HepG2 (cell line): Measurements from ENCODE around the gene GPX5. TPM values are rescaled to one million over a fixed set of nuclear protein-coding genes. Genes with fewer than 3 reads are reported as not detected.

ENCODE experiments used
- ADNP ChIP-seq: sonication (generic); formaldehyde crosslinking; IDR thresholded peaks from 2 replicates; pipeline ENCODE4 v1.4.0; 2020; ENCODE audit warnings: missing genetic modification reagents
- ASH2L ChIP-seq: fragments of 300-600, 200-600 bp; sonication (generic); IDR thresholded peaks from 2 replicates; pipeline ENCODE4 v1.7.0; 2017; ENCODE audit warnings: low read depth, mild to moderate bottlenecking, moderate library complexity, mixed read lengths, low read length; ENCODE audit not compliant: insufficient read length
- JUNB ChIP-seq: sonication (generic); formaldehyde crosslinking; IDR thresholded peaks from 2 replicates; pipeline ENCODE4 v1.8.0; 2022; ENCODE audit warnings: missing genetic modification reagents, mild to moderate bottlenecking, borderline replicate concordance
- MEF2D ChIP-seq: sonication (generic); formaldehyde crosslinking; IDR thresholded peaks from 2 replicates; pipeline ENCODE4 v1.5.1; 2020; ENCODE audit warnings: mild to moderate bottlenecking, missing genetic modification reagents
- RAD21 ChIP-seq: fragments of 450-650 bp; formaldehyde crosslinking; IDR thresholded peaks from 2 replicates; pipeline ENCODE4 v1.5.0; 2020; ENCODE audit warnings: mild to moderate bottlenecking
- SETDB1 ChIP-seq: sonication (generic); formaldehyde crosslinking; IDR thresholded peaks from 2 replicates; pipeline ENCODE4 v1.5.1; 2020; ENCODE audit warnings: missing genetic modification reagents, mild to moderate bottlenecking, borderline replicate concordance
- SP2 ChIP-seq: sonication (generic); formaldehyde crosslinking; IDR thresholded peaks from 2 replicates; pipeline ENCODE4 v1.5.1; 2020; ENCODE audit warnings: mild to moderate bottlenecking, missing genetic modification reagents
- STAG1 ChIP-seq: sonication (generic); formaldehyde crosslinking; IDR thresholded peaks from 2 replicates; pipeline ENCODE4 v1.4.0; 2020; ENCODE audit warnings: missing genetic modification reagents
- TBX2 ChIP-seq: sonication (generic); formaldehyde crosslinking; IDR thresholded peaks from 2 replicates; pipeline ENCODE4 v1.5.0; 2020; ENCODE audit warnings: missing genetic modification reagents, mild to moderate bottlenecking, borderline replicate concordance
- ZNF788 ChIP-seq: sonication (generic); formaldehyde crosslinking; IDR thresholded peaks from 2 replicates; pipeline ENCODE4 v1.5.0; 2020; ENCODE audit warnings: mild to moderate bottlenecking, missing genetic modification reagents, borderline replicate concordance
- ZSCAN9 ChIP-seq: IDR thresholded peaks from 2 replicates; pipeline ENCODE4 v1.6.1; 2016; ENCODE audit warnings: borderline replicate concordance
- polyA plus RNA-seq, 8 experiments: library from polyadenylated mRNA; depleted of rRNA in 3 of 8; stranded (reverse) in 7 of 8; unstranded in 1 of 8; fragments of >200 nt; fragmentation: Illumina TruSeq in 4 of 8; extraction: Trizol in 4 of 8; gene quantifications; 2 replicates each; pipeline versions ENCODE4 v1.2.1 to v1.2.3, GENCODE V29; 2011 to 2016; ENCODE audit warnings: low read depth in 4 of 8, missing spikeins in 1 of 8, mixed read lengths in 1 of 8; ENCODE audit not compliant: insufficient read depth in 1 of 8
- total RNA-seq, 5 experiments: library from RNA; depleted of rRNA; stranded (reverse); fragments of >200 nt; fragmentation: Illumina TruSeq; extraction: Trizol; gene quantifications; 2 replicates each; pipeline ENCODE4 v1.2.3, GENCODE V29; 2016; ENCODE audit warnings: low read depth in 1 of 5
- TF ChIP-seq, protein P1 (sequence below): sonication (generic); formaldehyde crosslinking; IDR thresholded peaks from 2 replicates; pipeline ENCODE4; 2020; ENCODE audit warnings: missing genetic modification reagents, mild to moderate bottlenecking, borderline replicate concordance
- TF ChIP-seq, protein P2 (sequence below): fragments of 450-650 bp; IDR thresholded peaks from 2 replicates; pipeline ENCODE4 v1.6.1; 2016
- TF ChIP-seq, protein P3 (sequence below), 2 experiments: fragments of 450-650 bp in 1 of 2; sonication (generic) in 1 of 2; formaldehyde crosslinking in 1 of 2; IDR thresholded peaks; 2 replicates each; pipeline versions ENCODE4 v1.6.1 to v1.8.0; 2016 to 2022; ENCODE audit warnings: antibody characterized with exemption in 1 of 2, mild to moderate bottlenecking in 1 of 2, missing genetic modification reagents in 1 of 2

The GPX5 gene
- total and polyA plus RNA-seq, 2 of the 13 experiments (the other 11 are each of a cell fraction or from before 2014, with no cell fraction given), result not detected

DNA sequence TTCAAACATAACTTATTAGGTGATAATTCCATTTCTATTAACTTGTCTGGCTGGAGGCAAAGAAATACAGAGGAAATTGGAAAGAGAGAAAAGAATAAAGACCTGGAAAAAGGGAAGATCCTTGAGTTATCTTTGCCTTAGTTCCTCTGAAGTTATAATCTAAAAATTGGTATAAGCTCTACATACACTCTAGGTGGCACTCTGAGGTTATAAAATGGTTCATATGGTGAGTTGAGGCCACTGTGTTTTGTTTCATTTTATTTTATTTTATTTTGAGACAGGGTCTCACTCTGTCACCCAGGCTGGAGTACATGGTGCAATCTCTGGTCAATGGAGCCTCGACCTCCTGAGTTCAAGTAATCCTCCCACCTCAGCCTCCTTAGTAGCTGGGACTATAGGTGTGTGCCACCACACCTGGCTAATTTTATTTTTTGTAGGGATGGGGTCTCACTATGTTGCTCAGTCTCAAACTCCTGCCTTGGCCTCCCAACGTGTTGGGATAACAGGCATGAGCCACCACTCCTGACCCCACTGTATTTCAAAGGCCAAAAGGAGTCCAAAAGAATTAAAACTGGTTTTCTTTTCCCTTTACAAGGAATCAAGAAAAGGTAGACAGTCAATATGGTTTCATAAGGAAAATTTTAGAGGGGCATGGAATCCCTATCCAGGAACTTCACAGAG is 29.4 kb upstream of the GPX5 start (continued):
- TF ChIP-seq, protein P1, sequence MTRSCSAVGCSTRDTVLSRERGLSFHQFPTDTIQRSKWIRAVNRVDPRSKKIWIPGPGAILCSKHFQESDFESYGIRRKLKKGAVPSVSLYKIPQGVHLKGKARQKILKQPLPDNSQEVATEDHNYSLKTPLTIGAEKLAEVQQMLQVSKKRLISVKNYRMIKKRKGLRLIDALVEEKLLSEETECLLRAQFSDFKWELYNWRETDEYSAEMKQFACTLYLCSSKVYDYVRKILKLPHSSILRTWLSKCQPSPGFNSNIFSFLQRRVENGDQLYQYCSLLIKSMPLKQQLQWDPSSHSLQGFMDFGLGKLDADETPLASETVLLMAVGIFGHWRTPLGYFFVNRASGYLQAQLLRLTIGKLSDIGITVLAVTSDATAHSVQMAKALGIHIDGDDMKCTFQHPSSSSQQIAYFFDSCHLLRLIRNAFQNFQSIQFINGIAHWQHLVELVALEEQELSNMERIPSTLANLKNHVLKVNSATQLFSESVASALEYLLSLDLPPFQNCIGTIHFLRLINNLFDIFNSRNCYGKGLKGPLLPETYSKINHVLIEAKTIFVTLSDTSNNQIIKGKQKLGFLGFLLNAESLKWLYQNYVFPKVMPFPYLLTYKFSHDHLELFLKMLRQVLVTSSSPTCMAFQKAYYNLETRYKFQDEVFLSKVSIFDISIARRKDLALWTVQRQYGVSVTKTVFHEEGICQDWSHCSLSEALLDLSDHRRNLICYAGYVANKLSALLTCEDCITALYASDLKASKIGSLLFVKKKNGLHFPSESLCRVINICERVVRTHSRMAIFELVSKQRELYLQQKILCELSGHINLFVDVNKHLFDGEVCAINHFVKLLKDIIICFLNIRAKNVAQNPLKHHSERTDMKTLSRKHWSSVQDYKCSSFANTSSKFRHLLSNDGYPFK (CRISPR knock-in tag), result no peak
- no peak for TF ChIP-seq ZSCAN9
- TF ChIP-seq JUNB (CRISPR knock-in tag), result no peak
- no peak for TF ChIP-seq SP2
- no peak for TF ChIP-seq MEF2D (CRISPR knock-in tag)
- TF ChIP-seq, protein P2, sequence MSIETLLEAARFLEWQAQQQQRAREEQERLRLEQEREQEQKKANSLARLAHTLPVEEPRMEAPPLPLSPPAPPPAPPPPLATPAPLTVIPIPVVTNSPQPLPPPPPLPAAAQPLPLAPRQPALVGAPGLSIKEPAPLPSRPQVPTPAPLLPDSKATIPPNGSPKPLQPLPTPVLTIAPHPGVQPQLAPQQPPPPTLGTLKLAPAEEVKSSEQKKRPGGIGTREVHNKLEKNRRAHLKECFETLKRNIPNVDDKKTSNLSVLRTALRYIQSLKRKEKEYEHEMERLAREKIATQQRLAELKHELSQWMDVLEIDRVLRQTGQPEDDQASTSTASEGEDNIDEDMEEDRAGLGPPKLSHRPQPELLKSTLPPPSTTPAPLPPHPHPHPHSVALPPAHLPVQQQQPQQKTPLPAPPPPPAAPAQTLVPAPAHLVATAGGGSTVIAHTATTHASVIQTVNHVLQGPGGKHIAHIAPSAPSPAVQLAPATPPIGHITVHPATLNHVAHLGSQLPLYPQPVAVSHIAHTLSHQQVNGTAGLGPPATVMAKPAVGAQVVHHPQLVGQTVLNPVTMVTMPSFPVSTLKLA, result no peak
- no peak for TF ChIP-seq TBX2
- TF ChIP-seq SETDB1 (CRISPR knock-in tag), result no peak
- TF ChIP-seq RAD21 (CRISPR knock-in tag), result 0 out of 2 replicates have a peak, but pooled peaks have one; percentile 12
- TF ChIP-seq ZNF788, result no peak
- TF ChIP-seq ADNP, result no peak
- TF ChIP-seq STAG1, result peak; percentile 71
- TF ChIP-seq ASH2L, result no peak
- TF ChIP-seq, protein P3, sequence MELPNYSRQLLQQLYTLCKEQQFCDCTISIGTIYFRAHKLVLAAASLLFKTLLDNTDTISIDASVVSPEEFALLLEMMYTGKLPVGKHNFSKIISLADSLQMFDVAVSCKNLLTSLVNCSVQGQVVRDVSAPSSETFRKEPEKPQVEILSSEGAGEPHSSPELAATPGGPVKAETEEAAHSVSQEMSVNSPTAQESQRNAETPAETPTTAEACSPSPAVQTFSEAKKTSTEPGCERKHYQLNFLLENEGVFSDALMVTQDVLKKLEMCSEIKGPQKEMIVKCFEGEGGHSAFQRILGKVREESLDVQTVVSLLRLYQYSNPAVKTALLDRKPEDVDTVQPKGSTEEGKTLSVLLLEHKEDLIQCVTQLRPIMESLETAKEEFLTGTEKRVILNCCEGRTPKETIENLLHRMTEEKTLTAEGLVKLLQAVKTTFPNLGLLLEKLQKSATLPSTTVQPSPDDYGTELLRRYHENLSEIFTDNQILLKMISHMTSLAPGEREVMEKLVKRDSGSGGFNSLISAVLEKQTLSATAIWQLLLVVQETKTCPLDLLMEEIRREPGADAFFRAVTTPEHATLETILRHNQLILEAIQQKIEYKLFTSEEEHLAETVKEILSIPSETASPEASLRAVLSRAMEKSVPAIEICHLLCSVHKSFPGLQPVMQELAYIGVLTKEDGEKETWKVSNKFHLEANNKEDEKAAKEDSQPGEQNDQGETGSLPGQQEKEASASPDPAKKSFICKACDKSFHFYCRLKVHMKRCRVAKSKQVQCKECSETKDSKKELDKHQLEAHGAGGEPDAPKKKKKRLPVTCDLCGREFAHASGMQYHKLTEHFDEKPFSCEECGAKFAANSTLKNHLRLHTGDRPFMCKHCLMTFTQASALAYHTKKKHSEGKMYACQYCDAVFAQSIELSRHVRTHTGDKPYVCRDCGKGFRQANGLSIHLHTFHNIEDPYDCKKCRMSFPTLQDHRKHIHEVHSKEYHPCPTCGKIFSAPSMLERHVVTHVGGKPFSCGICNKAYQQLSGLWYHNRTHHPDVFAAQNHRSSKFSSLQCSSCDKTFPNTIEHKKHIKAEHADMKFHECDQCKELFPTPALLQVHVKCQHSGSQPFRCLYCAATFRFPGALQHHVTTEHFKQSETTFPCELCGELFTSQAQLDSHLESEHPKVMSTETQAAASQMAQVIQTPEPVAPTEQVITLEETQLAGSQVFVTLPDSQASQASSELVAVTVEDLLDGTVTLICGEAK (IDR thresholded peaks at IDR 0.05), result no peak
- TF ChIP-seq, protein P3 (CRISPR knock-in tag; IDR thresholded peaks at IDR 0.05), result no peak
- TF ChIP-seq, all 625 proteins: peak for 4
